T-helper 22 cell (primary cell): Measurements from ENCODE around the gene CDH4.

ENCODE experiments used
- DNase-seq: peaks from one replicate; pipeline ENCODE4 v3.0.0-alpha.2; 2020; ENCODE audit warnings: low read depth

Gene CDH4

GRCh38 chr20:61301711-61302525, 49.9 kb downstream of the CDH4 start:
- DNase-seq, result no peak

- no peak for DNase-seq
Measured at GRCh38 chr20:61303217-61303616, 51.2 kb downstream of the CDH4 start.

- DNase-seq, result no peak
Measured at GRCh38 chr20:61303675-61304074, 51.6 kb downstream of the CDH4 start.

- DNase-seq, result no peak
Measured at GRCh38 chr20:61304750-61305149, 52.7 kb downstream of the CDH4 start.

DNA sequence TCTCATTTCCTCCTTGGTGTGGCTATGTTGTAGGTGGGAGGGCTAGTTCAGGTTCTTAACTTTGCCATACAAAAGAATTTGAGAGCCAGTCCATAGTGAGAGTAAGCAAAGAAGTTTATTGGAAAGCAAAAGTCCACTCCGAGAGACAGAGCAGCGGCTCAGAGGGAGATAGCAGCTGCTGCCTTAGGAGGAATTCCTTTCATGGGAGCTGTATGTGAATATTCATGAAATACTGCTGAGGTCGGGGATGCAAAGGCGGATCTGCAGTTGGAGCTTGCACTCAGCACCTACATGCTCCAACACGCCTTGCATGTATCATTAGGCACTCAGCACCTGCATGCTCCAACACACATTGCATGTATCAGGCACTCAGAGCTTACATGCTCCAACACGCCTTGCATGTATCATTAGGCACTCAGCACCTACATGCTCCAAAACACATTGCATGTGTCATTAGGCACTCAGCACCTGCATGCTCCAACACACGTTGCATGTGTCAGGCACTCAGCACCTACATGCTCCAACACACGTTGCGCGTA, 54.9 kb downstream of the CDH4 start:
- no peak for DNase-seq

DNA sequence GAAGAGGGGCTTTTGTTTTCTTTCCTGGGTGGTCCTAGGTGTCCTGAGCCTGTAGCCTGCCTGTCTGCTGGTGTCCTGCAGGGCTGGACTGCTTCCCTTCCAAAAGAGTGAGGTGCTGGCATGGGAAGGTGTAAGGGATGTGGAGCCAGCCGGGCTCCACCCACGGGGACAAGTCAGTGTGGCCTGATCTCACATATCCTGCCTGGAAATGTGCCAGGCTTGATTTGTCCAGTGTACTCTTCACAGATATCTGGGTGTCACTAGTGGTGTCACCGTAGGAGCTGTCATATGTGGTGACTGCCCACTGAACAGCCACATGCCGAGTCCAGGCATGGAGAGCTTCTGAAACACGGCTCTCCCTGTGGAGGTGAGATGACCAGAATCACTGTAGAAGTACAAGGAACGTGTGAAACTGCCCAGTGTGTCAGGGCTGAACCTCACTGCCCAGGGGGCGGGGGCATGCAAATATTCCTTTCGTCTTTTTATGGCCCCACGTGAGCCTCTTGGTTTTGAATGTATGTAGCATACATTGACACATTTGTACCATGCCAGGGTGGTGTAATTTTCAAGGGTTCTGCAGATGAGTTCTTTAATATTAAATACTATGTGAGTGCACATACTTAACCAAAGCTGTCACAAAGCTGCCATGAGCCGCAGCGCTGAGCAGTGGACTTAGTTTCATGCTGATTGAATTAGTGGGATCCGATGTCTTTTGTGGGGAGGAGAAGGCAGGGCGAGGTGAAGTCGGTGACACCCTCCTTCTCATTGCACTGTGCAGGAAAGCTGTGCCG, 55.8 kb downstream of the CDH4 start:
- DNase-seq, result no peak

DNA sequence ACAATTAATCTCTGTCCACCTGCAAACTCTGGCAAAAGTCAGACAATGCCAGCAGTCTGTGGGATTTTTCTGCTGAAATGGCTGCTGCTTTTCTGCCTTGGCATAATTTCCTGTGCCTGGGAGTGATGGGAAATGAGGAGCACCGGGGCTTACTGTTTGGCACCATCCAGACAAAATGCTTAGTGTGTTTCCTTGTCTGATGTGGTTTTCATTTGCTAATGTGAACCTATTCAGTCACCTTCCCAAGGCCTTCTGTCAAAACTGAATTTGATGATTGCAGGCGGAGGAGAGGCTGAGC, 56.4 kb downstream of the CDH4 start:
- DNase-seq, result no peak

DNA sequence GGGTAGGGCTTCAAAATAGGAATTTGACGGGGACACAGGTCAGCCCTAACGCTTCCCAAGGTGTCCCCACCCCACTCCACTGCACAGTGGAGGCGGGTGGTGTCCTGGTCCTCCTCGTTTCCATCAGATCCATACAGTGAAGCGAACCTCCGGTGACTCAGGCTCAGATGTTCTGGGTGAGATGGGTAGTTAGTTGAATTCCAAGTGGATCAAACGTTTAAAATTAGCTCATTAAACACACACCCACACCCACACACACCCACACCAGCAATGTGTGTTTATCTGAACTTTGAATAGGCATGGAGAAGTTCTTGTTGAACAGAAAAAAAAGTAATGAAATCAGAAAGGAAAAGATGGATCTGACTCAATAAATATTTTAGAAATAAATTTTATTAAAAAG, 58.9 kb downstream of the CDH4 start:
- no peak for DNase-seq

DNA sequence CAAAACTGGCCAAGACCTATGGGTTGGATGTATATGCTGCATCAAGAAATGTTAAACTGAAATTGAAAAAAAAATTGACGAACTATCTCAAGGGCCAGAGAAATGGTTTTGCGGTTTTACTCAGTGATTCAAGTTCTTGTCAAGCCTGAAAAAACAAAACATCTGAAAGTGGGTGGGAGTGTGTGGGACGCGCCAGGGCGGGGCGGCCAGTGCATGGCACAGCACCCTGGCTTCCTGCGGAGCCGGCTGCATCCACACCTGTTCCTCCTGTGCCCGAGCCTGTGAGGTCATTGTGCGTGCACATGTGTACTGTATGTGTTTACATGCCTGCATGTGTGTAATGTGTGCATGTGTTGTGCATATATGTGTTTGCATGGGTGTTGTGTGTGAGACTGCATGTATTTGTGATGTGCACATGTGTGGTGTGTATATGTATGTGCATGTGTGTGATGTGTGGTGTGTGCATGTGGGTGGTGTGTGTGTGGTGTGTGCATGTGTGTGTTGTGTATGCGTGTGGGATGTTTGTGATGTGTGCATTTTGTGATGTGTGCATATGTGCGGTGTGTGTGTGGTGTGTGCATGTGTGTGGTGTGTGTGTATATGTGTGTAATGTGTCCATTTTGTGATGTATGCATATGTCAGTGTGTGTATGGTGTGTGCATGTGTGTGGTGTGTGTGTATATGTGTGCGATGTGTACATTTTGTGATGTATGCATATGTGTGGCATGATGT, 59.8 kb downstream of the CDH4 start:
- DNase-seq, result no peak

DNA sequence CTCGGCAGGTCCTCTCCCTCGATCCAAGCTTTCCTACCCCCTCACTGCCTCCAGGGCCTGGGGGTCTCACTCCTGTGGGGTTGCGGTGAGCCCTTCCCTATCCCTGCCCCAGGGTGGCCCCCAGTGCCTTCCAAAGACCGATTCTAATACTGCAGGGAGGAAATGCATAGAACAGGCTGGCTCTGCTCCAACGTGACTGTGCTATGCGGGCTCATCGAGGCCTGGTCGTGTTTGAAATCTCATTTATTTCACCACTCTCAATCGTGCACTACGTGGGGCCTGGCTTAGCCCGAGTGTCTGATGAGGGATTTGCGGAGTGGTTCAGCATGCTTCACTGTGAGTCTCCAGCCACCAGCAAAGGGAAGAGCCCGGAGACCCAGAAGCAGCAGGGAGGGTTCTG, 60.9 kb downstream of the CDH4 start:
- no peak for DNase-seq

DNA sequence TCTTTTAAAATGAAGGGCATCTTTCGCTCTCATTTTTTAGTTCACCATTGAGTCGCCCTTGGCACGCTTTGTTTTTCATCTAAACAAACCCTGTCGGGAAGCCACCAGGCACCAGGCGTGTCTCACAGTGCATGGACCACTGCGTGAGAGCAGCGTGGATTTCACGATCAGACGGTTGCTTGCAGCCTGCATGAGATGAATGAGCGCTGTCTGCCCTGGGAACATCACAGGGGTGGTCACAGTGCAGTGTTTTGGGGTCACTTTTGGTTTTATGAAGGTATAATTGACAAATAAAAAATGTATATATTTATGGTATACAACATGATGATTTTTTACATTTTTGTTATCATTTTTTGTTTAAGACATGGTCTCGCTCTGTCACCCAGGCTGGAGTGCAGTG, 61.3 kb downstream of the CDH4 start:
- no peak for DNase-seq

DNA sequence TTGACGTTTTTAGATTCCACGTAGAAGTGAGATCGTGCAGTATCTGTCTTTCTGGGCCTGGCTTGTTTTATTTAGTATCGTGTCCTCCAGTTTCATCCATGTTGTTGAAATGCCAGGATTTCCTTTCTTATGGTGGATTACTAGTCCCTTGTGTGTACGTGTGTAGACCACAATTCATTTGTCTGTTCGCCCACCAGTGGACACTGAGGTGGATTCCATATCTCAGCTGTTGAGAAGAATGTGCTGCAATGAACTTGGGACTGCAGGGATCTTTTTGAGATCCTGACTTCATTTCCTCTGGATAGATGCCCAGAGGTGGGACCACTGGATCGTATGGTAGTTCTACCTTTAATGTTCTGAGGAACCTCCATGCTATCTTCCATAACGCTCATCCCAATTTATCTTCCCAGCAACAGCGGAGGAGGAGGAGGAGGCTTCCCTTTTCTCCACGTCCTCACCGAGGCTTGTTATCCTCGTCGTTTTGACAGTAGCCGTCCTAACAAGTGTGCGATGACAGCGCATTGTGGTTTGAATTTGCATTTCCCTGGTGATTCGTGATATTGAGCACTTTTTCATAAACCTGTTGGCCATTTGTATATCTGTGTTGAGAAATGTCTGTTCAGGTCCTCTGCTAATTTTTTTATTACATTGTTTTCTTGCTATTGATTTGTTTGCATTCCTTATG, 62.4 kb downstream of the CDH4 start:
- DNase-seq, result no peak

DNA sequence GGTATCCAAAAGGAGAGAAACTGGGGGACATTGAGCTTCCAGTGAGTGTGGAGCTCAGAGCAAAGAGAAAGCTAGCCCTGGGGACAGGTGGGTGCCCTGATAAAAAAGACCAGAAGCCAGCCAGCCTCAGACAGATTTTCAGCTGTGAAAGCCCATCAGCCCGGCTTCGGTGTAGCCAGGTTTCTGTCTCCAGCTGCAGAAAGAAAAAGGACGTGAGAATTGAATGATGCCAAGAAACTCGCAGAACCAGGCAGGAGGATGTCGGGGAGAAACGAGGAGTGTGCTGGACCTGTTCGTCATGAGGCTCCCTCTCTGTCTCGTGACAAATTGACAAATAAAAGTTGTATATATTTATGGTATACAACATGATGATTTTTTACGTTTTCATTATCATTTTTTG, 63.3 kb downstream of the CDH4 start:
- no peak for DNase-seq

DNA sequence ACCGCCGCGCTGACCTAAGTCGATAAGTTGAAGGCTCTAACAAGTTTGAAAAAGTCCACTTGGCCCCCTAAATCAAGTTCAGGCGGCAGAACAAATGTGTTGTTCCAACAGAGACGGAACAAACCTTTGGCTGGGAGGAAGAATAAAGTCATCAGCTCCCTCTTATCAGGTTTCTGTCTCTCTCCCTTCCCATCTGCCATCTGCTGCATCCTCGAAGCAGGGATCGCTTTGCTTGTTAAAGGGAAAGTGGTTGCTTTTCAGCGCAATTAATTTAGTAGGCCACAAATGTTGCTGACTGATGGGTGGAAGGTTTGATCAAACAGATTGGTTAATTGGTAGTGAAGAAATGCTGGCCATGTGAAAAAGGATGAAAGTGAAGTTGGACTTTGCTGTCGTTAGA, 64.3 kb downstream of the CDH4 start:
- no peak for DNase-seq

GRCh38 chr20:61317966-61318530, 66.0 kb downstream of the CDH4 start:
- DNase-seq, result no peak

DNA sequence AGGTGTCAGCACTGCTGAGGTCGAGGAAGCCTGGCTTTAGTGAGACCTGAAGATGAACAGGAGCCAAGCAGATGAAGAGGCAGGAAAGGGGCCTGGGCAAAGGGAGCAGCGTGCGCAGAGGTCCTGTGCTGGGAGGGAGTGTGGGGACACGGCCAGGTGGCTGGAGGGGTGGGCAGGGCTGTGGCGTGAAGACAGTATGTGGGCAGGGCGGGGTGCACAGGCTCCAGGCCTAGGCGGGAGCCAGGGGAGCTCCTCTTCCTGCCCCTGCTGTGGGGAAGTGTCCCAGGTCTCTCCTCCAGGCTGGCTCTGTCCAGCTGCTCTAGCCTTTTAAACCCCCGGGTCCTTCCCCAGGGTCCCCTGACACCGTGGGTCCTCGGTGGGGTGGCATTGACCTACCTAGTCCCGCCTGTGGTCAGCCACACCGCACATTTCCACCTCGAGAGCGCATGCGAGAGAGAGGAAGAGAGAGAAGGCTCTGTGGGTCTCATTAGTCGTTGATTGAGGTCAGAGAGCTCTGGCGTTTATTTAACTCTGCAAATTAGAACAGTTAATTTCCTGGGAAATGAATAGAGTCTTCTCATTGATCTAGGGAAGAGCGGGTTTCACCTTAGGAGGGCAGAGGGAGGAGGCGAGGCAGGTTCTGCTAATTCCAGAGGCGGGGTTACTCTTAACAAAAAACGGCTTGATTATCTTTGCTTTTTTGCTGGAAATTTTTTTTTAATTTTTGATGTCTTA, 68.8 kb downstream of the CDH4 start:
- DNase-seq, result no peak

DNA sequence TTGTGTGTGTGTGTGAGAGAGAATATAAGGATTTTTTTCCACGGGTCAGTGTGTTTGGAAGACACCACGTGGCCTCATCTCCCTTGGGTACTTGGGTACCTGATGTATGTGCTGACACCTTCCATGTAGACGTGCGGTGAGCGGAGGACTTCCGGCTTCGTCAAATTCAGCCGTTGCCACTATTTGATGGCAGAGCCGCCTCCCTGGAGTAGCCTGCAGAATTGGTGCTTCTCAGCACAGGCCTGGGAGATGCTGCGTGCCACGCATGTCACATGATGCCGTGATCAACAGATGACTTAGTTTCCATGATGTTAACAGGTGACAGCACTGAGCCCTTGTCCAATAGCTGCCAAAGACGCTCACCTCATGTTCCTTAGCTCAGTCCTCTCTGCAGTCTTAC, 69.4 kb downstream of the CDH4 start:
- no peak for DNase-seq

DNA sequence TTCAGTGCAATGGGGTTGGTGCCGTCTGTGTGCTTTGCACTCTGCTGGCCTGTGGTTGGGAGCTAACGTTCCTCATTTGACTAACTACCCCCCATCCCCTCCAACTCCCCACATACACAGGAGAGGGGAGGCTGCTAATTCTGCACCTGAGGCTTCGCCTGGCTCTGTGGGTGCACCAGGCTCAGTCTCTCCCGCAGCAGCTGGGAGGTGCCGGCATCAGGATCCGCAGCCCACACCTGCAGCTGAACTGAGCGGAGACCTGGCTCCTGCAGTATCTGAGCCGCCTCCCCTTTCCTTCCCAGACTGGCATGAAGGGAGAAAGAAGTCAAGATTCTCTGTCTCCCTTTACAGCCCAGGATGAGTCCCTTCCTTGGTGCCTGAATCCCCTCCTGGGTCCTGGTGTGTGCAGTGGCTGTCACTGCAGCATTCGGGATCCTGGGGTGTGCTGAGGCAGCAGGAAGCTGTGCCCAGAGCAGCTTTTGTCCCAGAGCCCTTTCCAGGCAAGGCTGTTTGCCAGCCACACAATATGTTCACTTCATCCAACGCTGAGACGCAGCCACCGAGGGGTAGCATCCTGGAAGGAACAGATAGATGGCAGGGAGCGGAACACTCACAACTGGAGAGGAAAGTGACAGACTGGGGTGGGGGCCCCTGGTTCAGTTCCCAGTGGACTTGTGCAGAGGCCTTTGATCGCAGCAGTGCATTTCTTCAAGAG, 70.2 kb downstream of the CDH4 start:
- DNase-seq, result no peak

- DNase-seq, result no peak
Measured at GRCh38 chr20:61324906-61325305, 72.8 kb downstream of the CDH4 start.

DNA sequence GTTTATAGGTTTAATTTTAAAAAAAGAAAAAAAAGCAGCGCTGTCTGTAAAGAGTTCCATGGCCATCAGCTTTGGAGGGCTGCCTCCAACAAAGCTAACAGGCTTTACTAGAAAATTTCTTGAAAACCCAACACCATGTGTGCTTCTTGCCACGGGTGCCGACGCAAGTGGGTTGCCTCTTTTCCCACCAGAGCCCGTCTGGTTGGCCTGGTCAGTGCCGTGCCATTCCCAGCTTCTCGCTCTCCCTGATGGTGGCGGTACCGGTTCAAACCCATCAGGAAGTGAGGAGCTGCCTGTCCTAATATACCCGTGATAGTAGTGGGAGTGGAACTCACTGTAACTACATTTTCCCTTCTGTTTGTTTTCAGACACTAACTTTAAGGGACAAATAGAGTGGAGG, 73.7 kb downstream of the CDH4 start:
- no peak for DNase-seq
